GM13977 (cell line): Measurements from ENCODE around the gene LRCH4.
A peak's percentile ranks its signal among the peaks of the same experiment; 100 is the strongest.

Source experiments
- DNase-seq: peaks from one replicate; pipeline ENCODE4 v3.0.0; 2012; ENCODE audit warnings: low spot score
- in situ Hi-C: fragments of 300-500 bp; cut with MboI; formaldehyde crosslinking; loops from one replicate; pipeline ENCODE4 v1.12.0; 2022; ENCODE audit warnings: low sequenced_read_pairs, low pct_unique_long_range_greater_than_20kb, mixed read lengths, inconsistent platforms; ENCODE audit not compliant: unreplicated experiment
- TF ChIP-seq, protein P1 (sequence below): IDR thresholded peaks from 2 replicates; pipeline ENCODE4 v1.5.1; 2012; ENCODE audit warnings: mild to moderate bottlenecking, control low read depth; ENCODE audit not compliant: insufficient read depth; ENCODE audit errors: extremely low read depth, missing control alignments

LRCH4 gene

GRCh38 chr7:100604976-100605911 is 19.3 kb upstream of the LRCH4 start:
- no peak for DNase-seq
- TF ChIP-seq, protein P1, sequence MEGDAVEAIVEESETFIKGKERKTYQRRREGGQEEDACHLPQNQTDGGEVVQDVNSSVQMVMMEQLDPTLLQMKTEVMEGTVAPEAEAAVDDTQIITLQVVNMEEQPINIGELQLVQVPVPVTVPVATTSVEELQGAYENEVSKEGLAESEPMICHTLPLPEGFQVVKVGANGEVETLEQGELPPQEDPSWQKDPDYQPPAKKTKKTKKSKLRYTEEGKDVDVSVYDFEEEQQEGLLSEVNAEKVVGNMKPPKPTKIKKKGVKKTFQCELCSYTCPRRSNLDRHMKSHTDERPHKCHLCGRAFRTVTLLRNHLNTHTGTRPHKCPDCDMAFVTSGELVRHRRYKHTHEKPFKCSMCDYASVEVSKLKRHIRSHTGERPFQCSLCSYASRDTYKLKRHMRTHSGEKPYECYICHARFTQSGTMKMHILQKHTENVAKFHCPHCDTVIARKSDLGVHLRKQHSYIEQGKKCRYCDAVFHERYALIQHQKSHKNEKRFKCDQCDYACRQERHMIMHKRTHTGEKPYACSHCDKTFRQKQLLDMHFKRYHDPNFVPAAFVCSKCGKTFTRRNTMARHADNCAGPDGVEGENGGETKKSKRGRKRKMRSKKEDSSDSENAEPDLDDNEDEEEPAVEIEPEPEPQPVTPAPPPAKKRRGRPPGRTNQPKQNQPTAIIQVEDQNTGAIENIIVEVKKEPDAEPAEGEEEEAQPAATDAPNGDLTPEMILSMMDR, result no peak
- in situ Hi-C loops, result no loop called here

GRCh38 chr7:100604028-100604975 is 18.4 kb upstream of the LRCH4 start:
- TF ChIP-seq, protein P1, result peak; percentile 47
- in situ Hi-C loops, result no loop called here
- peak; percentile 94 for DNase-seq

- no peak for DNase-seq
- TF ChIP-seq, protein P1, result no peak
Observed at GRCh38 chr7:100603726-100604027, 17.7 kb upstream of the LRCH4 start.

GRCh38 chr7:100602889-100603725 is 17.2 kb upstream of the LRCH4 start:
- TF ChIP-seq, protein P1, result no peak
- in situ Hi-C loops, result no loop called here
- no peak for DNase-seq

More at GRCh38 chr7:100603726-100604027, 17.7 kb upstream of the LRCH4 start:
- in situ Hi-C loops, result no loop called here

- TF ChIP-seq, protein P1, result no peak
- no peak for DNase-seq
- in situ Hi-C loops, result no loop called here
Observed at GRCh38 chr7:100600730-100601038, 14.8 kb upstream of the LRCH4 start.

- DNase-seq, result no peak
- in situ Hi-C loops, result no loop called here
Observed at GRCh38 chr7:100599911-100600729, 14.2 kb upstream of the LRCH4 start.

More at GRCh38 chr7:100599911-100600729, 14.2 kb upstream of the LRCH4 start:
- TF ChIP-seq, protein P1, result peak; percentile 18
